Gastroesophageal sphincter (tissue), 3 donors: Measurements from ENCODE around the gene ROBO3.

ENCODE experiments used
- POLR2A ChIP-seq, 2 donors: fragments of 450-650 bp; IDR thresholded peaks; one replicate each; pipeline ENCODE4 v1.6.1; 2017; ENCODE audit warnings: antibody characterized with exemption in 2 of 2, mild to moderate bottlenecking in 2 of 2, moderate library complexity in 1 of 2
- TF ChIP-seq, protein P1 (sequence below), 4 experiments: fragments of 200-600 bp in 2 of 4; fragments of 450-650 bp in 2 of 4; sonication (generic) in 1 of 4; IDR thresholded peaks; one replicate each; pipeline ENCODE4 v1.5.1; 2017 to 2019; ENCODE audit warnings: antibody characterized with exemption in 4 of 4, mild to moderate bottlenecking in 2 of 4, moderate library complexity in 2 of 4

DNA sequence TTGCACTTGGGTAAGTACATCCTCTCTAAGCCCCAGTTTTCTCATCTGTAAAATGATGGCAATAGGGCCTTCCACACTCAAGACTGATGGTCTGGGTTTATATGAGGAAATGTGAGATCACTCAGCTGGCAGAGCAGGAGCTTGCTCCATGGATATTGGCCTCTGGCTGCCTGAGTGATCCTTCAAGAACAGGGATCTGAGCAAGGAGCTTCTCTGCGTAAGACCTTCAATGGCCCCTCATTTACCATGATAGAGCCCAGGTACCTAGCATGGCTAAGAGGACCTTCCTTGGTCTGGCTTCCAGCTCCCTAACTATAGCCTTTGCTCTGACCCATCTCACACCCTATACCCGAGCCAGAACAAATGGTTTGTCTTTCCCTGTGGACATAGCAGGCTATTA is 26.9 kb downstream of the ROBO3 start:
- TF ChIP-seq, protein P1, sequence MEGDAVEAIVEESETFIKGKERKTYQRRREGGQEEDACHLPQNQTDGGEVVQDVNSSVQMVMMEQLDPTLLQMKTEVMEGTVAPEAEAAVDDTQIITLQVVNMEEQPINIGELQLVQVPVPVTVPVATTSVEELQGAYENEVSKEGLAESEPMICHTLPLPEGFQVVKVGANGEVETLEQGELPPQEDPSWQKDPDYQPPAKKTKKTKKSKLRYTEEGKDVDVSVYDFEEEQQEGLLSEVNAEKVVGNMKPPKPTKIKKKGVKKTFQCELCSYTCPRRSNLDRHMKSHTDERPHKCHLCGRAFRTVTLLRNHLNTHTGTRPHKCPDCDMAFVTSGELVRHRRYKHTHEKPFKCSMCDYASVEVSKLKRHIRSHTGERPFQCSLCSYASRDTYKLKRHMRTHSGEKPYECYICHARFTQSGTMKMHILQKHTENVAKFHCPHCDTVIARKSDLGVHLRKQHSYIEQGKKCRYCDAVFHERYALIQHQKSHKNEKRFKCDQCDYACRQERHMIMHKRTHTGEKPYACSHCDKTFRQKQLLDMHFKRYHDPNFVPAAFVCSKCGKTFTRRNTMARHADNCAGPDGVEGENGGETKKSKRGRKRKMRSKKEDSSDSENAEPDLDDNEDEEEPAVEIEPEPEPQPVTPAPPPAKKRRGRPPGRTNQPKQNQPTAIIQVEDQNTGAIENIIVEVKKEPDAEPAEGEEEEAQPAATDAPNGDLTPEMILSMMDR (IDR thresholded peaks at IDR 0.05), result no peak
- TF ChIP-seq POLR2A (IDR thresholded peaks at IDR 0.05), result no peak
